ENCODE data around the gene SLC66A2.

SLC66A2 gene

DNA sequence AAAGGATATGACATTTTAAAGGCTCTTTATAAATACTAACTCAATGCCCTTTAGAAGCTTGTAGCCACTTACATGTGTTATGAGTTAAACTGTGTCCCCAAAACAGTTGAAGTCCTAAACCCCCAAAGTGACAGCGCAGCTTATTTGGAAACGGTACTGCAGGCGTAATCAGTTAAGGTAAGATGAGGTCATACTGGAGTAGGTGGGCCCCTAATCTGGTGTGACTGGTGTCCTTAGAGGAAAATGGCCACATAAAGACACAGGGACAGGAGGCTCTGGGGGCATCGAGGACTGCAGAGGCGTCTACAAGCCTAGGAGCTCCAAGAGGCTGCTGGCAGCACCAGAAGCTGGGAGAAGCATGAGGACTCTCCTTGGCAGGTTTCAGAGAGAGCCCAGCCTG lies 28.4 kb upstream of the SLC66A2 start:
- no peak overlapping the region for H3K4me3 ChIP-seq (ENCODE audit: low read length)
- TF ChIP-seq, protein P1, sequence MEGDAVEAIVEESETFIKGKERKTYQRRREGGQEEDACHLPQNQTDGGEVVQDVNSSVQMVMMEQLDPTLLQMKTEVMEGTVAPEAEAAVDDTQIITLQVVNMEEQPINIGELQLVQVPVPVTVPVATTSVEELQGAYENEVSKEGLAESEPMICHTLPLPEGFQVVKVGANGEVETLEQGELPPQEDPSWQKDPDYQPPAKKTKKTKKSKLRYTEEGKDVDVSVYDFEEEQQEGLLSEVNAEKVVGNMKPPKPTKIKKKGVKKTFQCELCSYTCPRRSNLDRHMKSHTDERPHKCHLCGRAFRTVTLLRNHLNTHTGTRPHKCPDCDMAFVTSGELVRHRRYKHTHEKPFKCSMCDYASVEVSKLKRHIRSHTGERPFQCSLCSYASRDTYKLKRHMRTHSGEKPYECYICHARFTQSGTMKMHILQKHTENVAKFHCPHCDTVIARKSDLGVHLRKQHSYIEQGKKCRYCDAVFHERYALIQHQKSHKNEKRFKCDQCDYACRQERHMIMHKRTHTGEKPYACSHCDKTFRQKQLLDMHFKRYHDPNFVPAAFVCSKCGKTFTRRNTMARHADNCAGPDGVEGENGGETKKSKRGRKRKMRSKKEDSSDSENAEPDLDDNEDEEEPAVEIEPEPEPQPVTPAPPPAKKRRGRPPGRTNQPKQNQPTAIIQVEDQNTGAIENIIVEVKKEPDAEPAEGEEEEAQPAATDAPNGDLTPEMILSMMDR (conservative IDR thresholded peaks at IDR 0.05; ENCODE audit: low read length) = no peak
- DNase-seq (ENCODE audit: low read depth) = no peak

DNA sequence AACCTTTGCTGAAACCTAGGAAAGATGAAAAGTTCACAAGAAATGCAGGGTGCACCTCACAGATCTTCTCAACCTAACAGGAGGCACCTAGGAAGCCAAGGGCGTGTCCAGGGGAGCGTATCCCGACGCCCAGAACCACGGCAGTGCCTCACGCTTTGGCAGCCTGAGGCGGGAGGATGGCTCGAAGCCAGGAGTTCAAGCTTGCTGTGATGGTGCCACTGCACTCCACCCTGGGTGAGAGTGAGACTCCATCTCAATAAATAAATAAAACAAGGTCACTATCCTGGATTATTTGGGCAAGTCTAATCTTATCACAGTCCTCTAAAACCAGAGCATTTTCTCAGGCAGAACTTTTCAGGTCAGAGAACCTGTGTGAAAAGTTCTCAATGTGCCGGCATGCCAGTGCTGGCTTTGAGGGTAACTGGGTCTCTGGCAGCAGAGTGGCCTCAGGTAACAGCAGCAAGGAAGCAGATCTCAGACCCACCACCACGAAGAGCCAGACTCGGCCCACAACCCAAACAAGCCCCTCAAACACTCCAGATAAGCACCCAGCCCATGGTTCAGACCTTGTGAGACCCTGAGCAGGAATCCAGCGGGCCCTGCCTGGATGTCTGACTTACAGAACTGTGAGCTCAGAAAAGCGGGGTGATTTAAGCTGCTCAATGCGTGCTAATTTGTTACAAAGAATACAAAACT lies 24.7 kb upstream of the SLC66A2 start:
- H3K4me3 ChIP-seq (ENCODE audit: low read length) = no peak overlapping the region
- TF ChIP-seq, protein P1 (conservative IDR thresholded peaks at IDR 0.05; ENCODE audit: low read length) = no peak
- no peak for DNase-seq (ENCODE audit: low read depth)

DNA sequence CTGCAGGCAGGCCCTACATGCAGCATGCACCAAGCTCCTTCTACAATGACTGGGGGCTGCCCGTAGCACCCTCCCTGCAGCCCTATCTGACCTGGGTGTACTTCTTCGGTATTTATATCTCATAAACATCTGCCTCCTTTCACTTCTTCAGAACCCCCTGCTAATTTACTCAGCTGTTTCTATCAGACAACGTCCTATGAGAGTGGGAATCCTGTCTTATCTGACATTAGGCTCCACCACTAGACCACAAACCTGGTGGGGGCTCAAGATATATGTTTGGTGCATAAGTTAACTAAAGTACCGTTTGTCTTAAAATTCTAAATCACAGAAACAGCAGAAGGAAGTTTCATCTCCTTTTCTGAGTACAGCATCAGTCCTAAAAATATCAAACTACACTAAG lies 23.6 kb upstream of the SLC66A2 start:
- TF ChIP-seq, protein P1 (conservative IDR thresholded peaks at IDR 0.05; ENCODE audit: low read length) = no peak
- H3K4me3 ChIP-seq (ENCODE audit: low read length) = no peak overlapping the region
- DNase-seq (ENCODE audit: low read depth) = no peak

DNA sequence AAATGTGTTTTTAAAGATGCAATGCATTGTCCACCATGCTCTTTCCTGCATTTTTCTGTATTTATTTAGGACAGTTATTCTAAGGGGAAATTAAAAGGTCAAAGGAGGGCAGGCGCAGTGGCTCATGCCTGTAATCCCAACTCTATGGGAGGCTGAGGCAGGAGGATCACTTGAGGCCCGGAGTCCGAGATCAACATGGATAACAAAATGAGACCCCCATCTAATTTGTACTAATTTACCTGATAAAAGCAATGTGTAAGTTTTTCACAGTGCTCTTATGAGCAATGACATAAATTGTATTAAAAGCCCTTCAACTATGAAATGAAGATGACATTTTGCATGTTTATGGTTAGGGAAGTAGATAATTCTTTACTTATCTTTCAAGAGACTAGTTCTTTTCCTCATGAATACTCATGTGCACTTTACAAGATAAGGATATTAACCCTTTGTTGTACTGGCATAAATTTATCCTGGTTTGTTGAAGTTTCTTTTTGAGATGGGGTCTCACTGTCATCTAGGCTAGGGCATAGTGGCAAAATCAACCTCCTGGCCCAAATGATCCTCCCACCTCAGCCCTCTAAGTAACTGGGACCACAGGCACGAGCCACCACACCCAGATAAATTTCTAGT lies 22.7 kb upstream of the SLC66A2 start:
- TF ChIP-seq, protein P1 (conservative IDR thresholded peaks at IDR 0.05; ENCODE audit: low read length) = no peak
- DNase-seq (ENCODE audit: low read depth) = no peak
- no peak overlapping the region for H3K4me3 ChIP-seq (ENCODE audit: low read length)

DNA sequence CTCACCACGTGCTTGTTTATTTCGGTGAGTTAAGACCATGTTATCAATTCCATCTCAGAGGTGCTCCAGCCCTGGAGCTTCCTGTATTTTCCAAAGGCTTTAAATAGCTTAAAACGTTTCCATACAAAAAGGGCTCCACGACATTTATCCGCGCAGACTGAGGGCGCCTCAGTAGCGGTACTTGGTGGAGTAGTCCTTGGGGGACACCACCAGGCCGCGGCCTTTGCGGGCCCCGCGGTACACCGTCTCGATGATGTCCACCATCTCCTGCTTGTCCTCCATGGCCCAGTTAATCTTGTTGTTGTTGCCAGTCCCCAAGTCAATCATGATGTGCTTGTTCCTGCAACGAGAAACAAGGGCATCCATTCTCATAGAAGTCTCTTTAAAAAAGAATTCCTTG lies 22.1 kb upstream of the SLC66A2 start:
- DNase-seq (ENCODE audit: low read depth) = no peak
- TF ChIP-seq, protein P1 (conservative IDR thresholded peaks at IDR 0.05; ENCODE audit: low read length) = no peak
- H3K4me3 ChIP-seq (ENCODE audit: low read length) = no peak overlapping the region

DNA sequence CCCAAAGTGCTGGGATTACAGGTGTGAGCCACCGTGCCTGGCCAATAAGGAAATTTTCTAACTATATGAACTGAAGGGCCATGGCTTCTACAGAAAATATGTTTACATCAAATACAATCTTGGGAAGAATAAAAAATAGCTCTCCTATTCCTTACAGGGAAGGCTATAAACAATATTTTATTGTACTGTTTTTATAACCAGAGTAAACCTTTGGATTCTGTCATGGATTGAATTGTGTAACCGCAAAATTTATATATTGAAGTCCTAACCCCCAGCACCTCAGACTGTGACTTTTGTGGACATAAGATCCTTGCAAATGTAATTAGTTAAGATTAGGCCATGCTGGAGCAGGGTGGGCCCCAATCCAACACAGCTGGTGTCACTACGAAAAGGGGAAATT lies 21.3 kb upstream of the SLC66A2 start:
- TF ChIP-seq, protein P1 (conservative IDR thresholded peaks at IDR 0.05; ENCODE audit: low read length) = no peak
- no peak for DNase-seq (ENCODE audit: low read depth)
- H3K4me3 ChIP-seq (ENCODE audit: low read length) = no peak overlapping the region

DNA sequence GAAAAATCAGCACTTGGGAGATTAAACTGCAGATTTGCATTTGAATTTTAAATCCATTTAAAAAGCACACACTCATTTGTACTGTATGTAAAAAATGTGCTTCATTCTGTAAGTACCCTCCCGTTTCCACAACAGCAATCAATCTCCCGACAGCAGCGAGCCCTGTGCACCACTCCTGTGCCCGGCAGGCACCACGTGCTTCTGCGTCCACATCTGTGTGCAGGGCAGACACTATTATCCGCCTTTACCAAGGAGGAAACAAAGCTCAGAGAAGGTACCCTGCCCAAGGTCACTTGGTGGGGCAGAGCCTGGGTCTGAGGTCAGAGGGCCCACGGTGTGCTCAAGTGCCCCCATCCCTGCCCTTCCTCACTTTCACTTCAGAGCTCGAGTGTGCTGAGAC lies 20.5 kb upstream of the SLC66A2 start:
- no peak overlapping the region for H3K4me3 ChIP-seq (ENCODE audit: low read length)
- DNase-seq (ENCODE audit: low read depth) = no peak
- TF ChIP-seq, protein P1 (conservative IDR thresholded peaks at IDR 0.05; ENCODE audit: low read length) = no peak

Data from AG10803 (cell line).